Ovary (tissue), 3 donors: Measurements from ENCODE around the gene SLC12A6.

Experiments used
- EP300 ChIP-seq: sonication (generic); formaldehyde crosslinking; IDR thresholded peaks from one replicate; pipeline ENCODE4 v1.6.1; 2017; ENCODE audit warnings: antibody characterized with exemption
- POLR2A ChIP-seq: fragments of 450-650 bp; IDR thresholded peaks from one replicate; pipeline ENCODE4 v1.6.1; 2017; ENCODE audit warnings: antibody characterized with exemption, mild to moderate bottlenecking, moderate library complexity
- TF ChIP-seq, protein P1 (sequence below), 3 donors: fragments of 450-650 bp in 2 of 3; fragments of 200-600 bp in 1 of 3; IDR thresholded peaks; one replicate each; pipeline versions ENCODE4 v1.5.1 to v1.8.0; 2016 to 2022; ENCODE audit warnings: antibody characterized with exemption in 3 of 3, mild to moderate bottlenecking in 1 of 3
- donor health status: DM: no; HTN: no; CAD: no.

DNA sequence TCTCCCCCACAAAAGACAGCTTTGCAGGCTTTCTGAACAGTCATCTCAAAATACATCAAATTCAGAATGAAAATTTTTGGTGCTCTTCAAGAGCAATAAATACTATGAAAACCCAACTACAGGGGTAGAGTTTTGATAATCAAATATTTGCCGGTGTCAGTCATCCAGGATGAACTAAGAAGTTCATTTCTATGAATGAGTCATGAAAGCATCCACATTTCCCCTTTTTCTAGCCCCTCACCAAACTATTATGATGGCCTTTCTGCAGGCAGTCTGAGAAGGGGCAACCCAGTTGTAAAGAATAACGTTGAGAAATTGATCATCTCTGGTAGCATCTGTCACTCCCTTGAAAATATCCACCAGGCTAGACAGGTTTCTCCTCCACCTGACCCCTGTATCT, 32.5 kb upstream of the SLC12A6 start:
- TF ChIP-seq POLR2A (no peak), EP300 (no peak)
- TF ChIP-seq, protein P1, sequence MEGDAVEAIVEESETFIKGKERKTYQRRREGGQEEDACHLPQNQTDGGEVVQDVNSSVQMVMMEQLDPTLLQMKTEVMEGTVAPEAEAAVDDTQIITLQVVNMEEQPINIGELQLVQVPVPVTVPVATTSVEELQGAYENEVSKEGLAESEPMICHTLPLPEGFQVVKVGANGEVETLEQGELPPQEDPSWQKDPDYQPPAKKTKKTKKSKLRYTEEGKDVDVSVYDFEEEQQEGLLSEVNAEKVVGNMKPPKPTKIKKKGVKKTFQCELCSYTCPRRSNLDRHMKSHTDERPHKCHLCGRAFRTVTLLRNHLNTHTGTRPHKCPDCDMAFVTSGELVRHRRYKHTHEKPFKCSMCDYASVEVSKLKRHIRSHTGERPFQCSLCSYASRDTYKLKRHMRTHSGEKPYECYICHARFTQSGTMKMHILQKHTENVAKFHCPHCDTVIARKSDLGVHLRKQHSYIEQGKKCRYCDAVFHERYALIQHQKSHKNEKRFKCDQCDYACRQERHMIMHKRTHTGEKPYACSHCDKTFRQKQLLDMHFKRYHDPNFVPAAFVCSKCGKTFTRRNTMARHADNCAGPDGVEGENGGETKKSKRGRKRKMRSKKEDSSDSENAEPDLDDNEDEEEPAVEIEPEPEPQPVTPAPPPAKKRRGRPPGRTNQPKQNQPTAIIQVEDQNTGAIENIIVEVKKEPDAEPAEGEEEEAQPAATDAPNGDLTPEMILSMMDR (IDR thresholded peaks at IDR 0.05): no peak
